Neutrophil (primary cell): ENCODE data around the gene EYS.

Experiments
- H3K27ac ChIP-seq: fragments of 200-600 bp; sonication (generic); 2 replicates; pipeline ENCODE4 v1.5.1; 2016; ENCODE audit warnings: mild to moderate bottlenecking, moderate library complexity
- H3K27me3 ChIP-seq: fragments of 200-600 bp; sonication (generic); 2 replicates; pipeline ENCODE4 v1.6.0; 2016; ENCODE audit warnings: mild to moderate bottlenecking
- H3K36me3 ChIP-seq: fragments of 200-600 bp; sonication (generic); 2 replicates; pipeline ENCODE4 v1.5.1; 2017
- H3K4me1 ChIP-seq, 2 experiments: fragments of 200-600 bp in 1 of 2; sonication (generic) in 1 of 2; 1 replicate in 1 of 2; 2 replicates in 1 of 2; pipeline versions ENCODE4 v1.5.1 to v1.6.1; 2013 to 2016; ENCODE audit warnings: low read depth in 1 of 2, low read length in 1 of 2, mild to moderate bottlenecking in 1 of 2, moderate library complexity in 1 of 2; ENCODE audit not compliant: control insufficient read depth in 1 of 2, insufficient read depth in 1 of 2
- H3K4me3 ChIP-seq, 2 experiments: fragments of 200-600 bp in 1 of 2; sonication (generic) in 1 of 2; 1 replicate in 1 of 2; 2 replicates in 1 of 2; pipeline ENCODE4 v1.5.1; 2013 to 2016; ENCODE audit warnings: low read depth in 1 of 2, low read length in 1 of 2, mild to moderate bottlenecking in 1 of 2, moderate library complexity in 1 of 2
- H3K9me3 ChIP-seq: fragments of 200-600 bp; sonication (generic); 2 replicates; pipeline ENCODE4 v1.5.1; 2016
- TF ChIP-seq, protein P1 (sequence below): fragments of 200-600 bp; sonication (generic); IDR thresholded peaks from 2 replicates; pipeline ENCODE4 v1.5.1; 2016; ENCODE audit warnings: antibody characterized with exemption

The EYS gene

DNA sequence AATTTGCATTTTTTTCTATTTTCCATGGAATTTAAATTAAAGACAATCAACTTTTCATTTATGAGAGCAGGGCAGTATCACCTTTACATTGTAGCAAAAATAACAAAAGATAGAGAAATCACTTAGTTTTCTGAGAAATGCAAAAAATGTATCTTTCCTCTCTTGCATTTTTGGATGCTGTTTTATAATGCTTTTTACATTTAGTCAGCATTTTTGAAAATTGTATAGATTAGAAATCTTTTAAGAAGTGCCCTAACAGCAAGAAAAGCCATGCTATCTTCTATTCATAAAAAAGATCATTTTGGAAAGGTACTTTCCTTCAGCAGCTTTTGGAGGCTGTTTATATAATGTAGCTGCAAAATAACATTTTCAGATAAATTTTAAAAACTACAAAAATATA is 421.8 kb downstream of the EYS start:
- Histone ChIP-seq H3K4me3 (no peak overlapping the region), H3K27me3 (no peaks in the 10 kb centered on the region), H3K4me1 (no peaks in the 10 kb centered on the region), H3K27ac (no peak overlapping the region), H3K36me3 (no peaks in the 10 kb centered on the region), H3K9me3 (no peaks in the 10 kb centered on the region)
- TF ChIP-seq, protein P1, sequence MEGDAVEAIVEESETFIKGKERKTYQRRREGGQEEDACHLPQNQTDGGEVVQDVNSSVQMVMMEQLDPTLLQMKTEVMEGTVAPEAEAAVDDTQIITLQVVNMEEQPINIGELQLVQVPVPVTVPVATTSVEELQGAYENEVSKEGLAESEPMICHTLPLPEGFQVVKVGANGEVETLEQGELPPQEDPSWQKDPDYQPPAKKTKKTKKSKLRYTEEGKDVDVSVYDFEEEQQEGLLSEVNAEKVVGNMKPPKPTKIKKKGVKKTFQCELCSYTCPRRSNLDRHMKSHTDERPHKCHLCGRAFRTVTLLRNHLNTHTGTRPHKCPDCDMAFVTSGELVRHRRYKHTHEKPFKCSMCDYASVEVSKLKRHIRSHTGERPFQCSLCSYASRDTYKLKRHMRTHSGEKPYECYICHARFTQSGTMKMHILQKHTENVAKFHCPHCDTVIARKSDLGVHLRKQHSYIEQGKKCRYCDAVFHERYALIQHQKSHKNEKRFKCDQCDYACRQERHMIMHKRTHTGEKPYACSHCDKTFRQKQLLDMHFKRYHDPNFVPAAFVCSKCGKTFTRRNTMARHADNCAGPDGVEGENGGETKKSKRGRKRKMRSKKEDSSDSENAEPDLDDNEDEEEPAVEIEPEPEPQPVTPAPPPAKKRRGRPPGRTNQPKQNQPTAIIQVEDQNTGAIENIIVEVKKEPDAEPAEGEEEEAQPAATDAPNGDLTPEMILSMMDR, result no peak

DNA sequence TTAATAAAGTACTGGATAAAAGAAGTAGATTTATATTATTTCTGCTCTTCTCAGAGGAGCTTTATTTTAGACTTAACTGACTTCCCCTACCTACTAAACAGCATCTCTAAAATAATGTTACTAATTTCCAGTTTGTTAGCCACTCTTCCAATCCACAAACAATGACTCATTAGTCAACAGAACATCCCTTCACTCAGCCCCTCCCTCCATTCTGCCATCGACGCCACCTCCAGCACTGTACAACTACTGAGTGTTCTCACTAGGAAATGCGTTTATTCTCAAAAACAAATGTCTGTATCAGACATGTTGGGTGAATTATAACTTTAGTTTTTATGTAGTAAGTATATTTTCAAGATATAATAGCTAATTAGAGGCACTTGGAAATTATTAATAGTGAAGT is 427.0 kb downstream of the EYS start:
- Histone ChIP-seq H3K4me1 (no peaks in the 10 kb centered on the region), H3K27me3 (no peaks in the 10 kb centered on the region), H3K9me3 (no peaks in the 10 kb centered on the region), H3K4me3 (no peak overlapping the region), H3K36me3 (no peaks in the 10 kb centered on the region), H3K27ac (no peak overlapping the region)
- TF ChIP-seq, protein P1, result no peak

DNA sequence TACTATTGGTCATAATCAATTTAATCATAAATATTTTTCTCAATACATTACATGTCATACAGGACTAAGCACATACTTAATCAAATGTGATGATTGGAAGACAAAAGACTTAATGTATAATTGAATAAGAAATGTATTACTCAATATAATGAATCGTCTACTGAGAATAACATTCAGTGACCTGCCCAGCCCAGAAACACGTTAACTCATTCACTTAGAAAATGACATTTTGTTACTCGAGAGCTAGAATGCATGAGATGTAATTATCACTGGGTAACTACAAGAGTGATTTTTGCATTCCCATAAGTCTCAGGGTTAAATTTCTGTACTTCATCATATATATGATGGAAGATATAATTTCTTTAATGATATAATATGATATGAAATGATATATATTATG is 444.8 kb downstream of the EYS start:
- TF ChIP-seq, protein P1, result no peak
- Histone ChIP-seq H3K27me3 (no peaks in the 10 kb centered on the region), H3K36me3 (no peaks in the 10 kb centered on the region), H3K4me1 (no peaks in the 10 kb centered on the region), H3K27ac (no peak overlapping the region), H3K4me3 (no peak overlapping the region), H3K9me3 (no peaks in the 10 kb centered on the region)

DNA sequence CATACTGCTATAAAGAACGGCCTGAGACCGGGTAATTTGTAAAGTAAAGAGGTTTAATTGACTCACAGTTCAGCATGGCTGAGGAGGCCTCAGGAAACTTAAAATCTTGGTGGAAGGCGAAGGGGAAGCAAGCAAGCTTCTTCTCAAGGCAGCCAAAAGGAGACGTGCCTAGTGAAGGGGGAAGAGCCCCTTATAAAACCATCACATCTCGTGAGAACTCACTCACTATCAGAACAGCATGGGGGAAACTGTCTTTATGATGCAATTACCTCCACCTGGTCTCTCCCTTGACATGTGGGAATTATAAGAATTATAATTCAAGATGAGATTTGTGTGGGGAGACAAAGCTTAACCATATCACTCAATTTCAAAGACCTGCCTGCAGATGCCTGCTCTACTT is 447.0 kb downstream of the EYS start:
- TF ChIP-seq, protein P1, result no peak
- Histone ChIP-seq H3K27ac (no peak overlapping the region), H3K9me3 (no peaks in the 10 kb centered on the region), H3K4me1 (no peaks in the 10 kb centered on the region), H3K27me3 (no peaks in the 10 kb centered on the region), H3K36me3 (no peaks in the 10 kb centered on the region), H3K4me3 (no peak overlapping the region)

GRCh38 chr6:65259059-65259458 is 448.0 kb downstream of the EYS start:
- Histone ChIP-seq H3K9me3 (no peaks in the 10 kb centered on the region), H3K27me3 (no peaks in the 10 kb centered on the region), H3K36me3 (no peaks in the 10 kb centered on the region), H3K27ac (no peak overlapping the region), H3K4me1 (no peaks in the 10 kb centered on the region), H3K4me3 (no peak overlapping the region)
- TF ChIP-seq, protein P1, result no peak

DNA sequence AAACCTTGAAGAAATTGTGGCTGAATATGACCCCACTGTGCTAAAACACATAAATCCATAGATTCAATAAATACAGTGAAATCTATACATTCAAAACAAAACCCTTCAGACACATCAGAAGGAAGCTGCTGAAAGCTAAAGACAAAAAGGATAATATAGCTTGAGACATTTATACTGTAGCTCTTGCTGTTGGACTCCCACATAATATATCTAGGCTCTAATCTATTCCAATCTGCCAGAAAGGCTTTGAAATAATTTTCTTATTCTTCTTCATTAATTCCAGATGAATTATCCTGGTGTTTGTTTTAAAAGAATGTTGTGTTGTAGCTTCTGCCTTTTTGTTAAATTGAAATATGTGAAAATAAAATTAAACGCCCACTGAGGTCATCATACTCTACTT is 454.0 kb downstream of the EYS start:
- no peaks in the 10 kb centered on the region for H3K4me1 ChIP-seq
- no peaks in the 10 kb centered on the region for H3K27me3 ChIP-seq

More for the DNA sequence above, 454.0 kb downstream of the EYS start:
- Histone ChIP-seq H3K36me3 (no peaks in the 10 kb centered on the region), H3K4me3 (no peak overlapping the region), H3K27ac (no peak overlapping the region), H3K9me3 (no peaks in the 10 kb centered on the region)
- TF ChIP-seq, protein P1, result no peak
